Measurements from ENCODE around the gene FNDC11.
A peak's percentile ranks its signal among the peaks of the same experiment; 100 is the strongest.
"Not testable (repeated sequence)": the region's sequence is repeated elsewhere in the genome, so short reads cannot be mapped to it uniquely, and the experiment has no call there.

Gene FNDC11

GRCh38 chr20:63567386-63568169, 13.6 kb downstream of the FNDC11 start:
- peak; percentile 53 for DNase-seq

GRCh38 chr20:63568170-63568981, 14.4 kb downstream of the FNDC11 start:
- DNase-seq: no peak

GRCh38 chr20:63568986-63569949, 15.3 kb downstream of the FNDC11 start:
- DNase-seq: no peak

GRCh38 chr20:63570281-63571086, 16.5 kb downstream of the FNDC11 start:
- no peak for DNase-seq

GRCh38 chr20:63571087-63571478, 17.1 kb downstream of the FNDC11 start:
- not testable (repeated sequence) for DNase-seq

- DNase-seq: no peak
Measured at GRCh38 chr20:63572071-63572787, 18.3 kb downstream of the FNDC11 start.

GRCh38 chr20:63572788-63573646, 19.1 kb downstream of the FNDC11 start:
- no peak for DNase-seq

GRCh38 chr20:63573647-63574131, 19.7 kb downstream of the FNDC11 start:
- DNase-seq: no peak

- DNase-seq: peak; percentile 46
Measured at GRCh38 chr20:63574156-63574828, 20.3 kb downstream of the FNDC11 start, which contains the start of gene HELZ2. Gene HELZ2, minus strand, starts transcription at chr20:63574239. Its CDS starts 1,854 bp downstream, at chr20:63572385.

GRCh38 chr20:63574829-63575743, 21.1 kb downstream of the FNDC11 start:
- no peak for DNase-seq

- DNase-seq: no peak
Measured at GRCh38 chr20:63576311-63576710, 22.4 kb downstream of the FNDC11 start.

- no peak for DNase-seq
Measured at GRCh38 chr20:63577317-63577894, 23.4 kb downstream of the FNDC11 start.

GRCh38 chr20:63578224-63579016, 24.5 kb downstream of the FNDC11 start:
- no peak for DNase-seq

GRCh38 chr20:63579017-63579694, 25.2 kb downstream of the FNDC11 start:
- DNase-seq: no peak

- DNase-seq: no peak
Measured at GRCh38 chr20:63580796-63581461, 27.0 kb downstream of the FNDC11 start.

All from activated gamma-delta T cell (primary cell).